Measurements from ENCODE around the gene LACRT. TPM values are rescaled to one million over a fixed set of nuclear protein-coding genes. Genes with fewer than 3 reads are reported as not detected.

Gene LACRT
- total and polyA plus RNA-seq, 2 experiments from 2014 or later = not detected

- Histone ChIP-seq H3K27me3 (peaks cover 27% of the 10 kb centered on the region), H3K9me2 (replicated peaks; ENCODE audit: insufficient read depth) (no peaks in the 10 kb centered on the region), H3K4me2 (no peak overlapping the region), H3K9me3 (ENCODE audit: low read depth) (no peaks in the 10 kb centered on the region), H3K79me2 (no peaks in the 10 kb centered on the region), H3K27ac (no peak overlapping the region), H2AFZ (no peak overlapping the region), H3K4me1 (ENCODE audit: insufficient read depth) (no peaks in the 10 kb centered on the region), H3K36me3 (replicated peaks; ENCODE audit: insufficient read depth, low read depth) (no peaks in the 10 kb centered on the region), H3K4me3 (no peak overlapping the region), H4K20me1 (ENCODE audit: insufficient read depth, poor library complexity, severe bottlenecking) (no peaks in the 10 kb centered on the region)
- no peak for DNase-seq (ENCODE audit: low spot score)
- 86% methylated on average over 3 of the region's 3 CpGs for WGBS (ENCODE audit: low lambda C conversion rate, missing lambda C conversion rate)
- TF ChIP-seq EZH2phosphoT487 (IDR thresholded peaks at IDR 0.05; ENCODE audit: low read depth, severe bottlenecking, unreplicated experiment) (no peak), EZH2 (IDR thresholded peaks at IDR 0.05; ENCODE audit: borderline replicate concordance) (no peak), CTCF (IDR thresholded peaks at IDR 0.05; ENCODE audit: poor library complexity) (no peak)
These were observed 6.4 kb downstream of the LACRT start for GRCh38 chr12:54628186-54628846.

GRCh38 chr12:54627304-54627703, 7.4 kb downstream of the LACRT start:
- DNase-seq (ENCODE audit: low spot score) = no peak
- Histone ChIP-seq H3K27me3 (peaks cover 24% of the 10 kb centered on the region), H3K9me3 (ENCODE audit: low read depth) (no peaks in the 10 kb centered on the region), H3K4me3 (no peak overlapping the region), H2AFZ (no peak overlapping the region), H3K36me3 (replicated peaks; ENCODE audit: insufficient read depth, low read depth) (no peaks in the 10 kb centered on the region), H3K27ac (no peak overlapping the region), H3K4me1 (ENCODE audit: insufficient read depth) (no peaks in the 10 kb centered on the region), H3K9me2 (replicated peaks; ENCODE audit: insufficient read depth) (no peaks in the 10 kb centered on the region), H3K79me2 (no peaks in the 10 kb centered on the region), H4K20me1 (ENCODE audit: insufficient read depth, poor library complexity, severe bottlenecking) (no peaks in the 10 kb centered on the region), H3K4me2 (no peak overlapping the region)
- TF ChIP-seq CTCF (IDR thresholded peaks at IDR 0.05; ENCODE audit: poor library complexity) (no peak), EZH2 (IDR thresholded peaks at IDR 0.05; ENCODE audit: borderline replicate concordance) (no peak), EZH2phosphoT487 (IDR thresholded peaks at IDR 0.05; ENCODE audit: low read depth, severe bottlenecking, unreplicated experiment) (no peak)
- 94% methylated on average over 3 of the region's 3 CpGs for WGBS (ENCODE audit: low lambda C conversion rate, missing lambda C conversion rate)

- DNase-seq (ENCODE audit: low spot score) = no peak
- Histone ChIP-seq H3K4me2 (no peak overlapping the region), H3K36me3 (replicated peaks; ENCODE audit: insufficient read depth, low read depth) (no peaks in the 10 kb centered on the region), H3K4me3 (no peak overlapping the region), H3K4me1 (ENCODE audit: insufficient read depth) (no peaks in the 10 kb centered on the region), H3K27me3 (peaks cover 20% of the 10 kb centered on the region), H3K27ac (no peak overlapping the region), H3K79me2 (no peaks in the 10 kb centered on the region), H3K9me3 (ENCODE audit: low read depth) (no peaks in the 10 kb centered on the region), H2AFZ (no peak overlapping the region), H3K9me2 (replicated peaks; ENCODE audit: insufficient read depth) (no peaks in the 10 kb centered on the region), H4K20me1 (ENCODE audit: insufficient read depth, poor library complexity, severe bottlenecking) (no peaks in the 10 kb centered on the region)
- no peak for TF ChIP-seq CTCF (IDR thresholded peaks at IDR 0.05; ENCODE audit: poor library complexity)
- no peak for TF ChIP-seq EZH2phosphoT487 (IDR thresholded peaks at IDR 0.05; ENCODE audit: low read depth, severe bottlenecking, unreplicated experiment)
- TF ChIP-seq EZH2 (IDR thresholded peaks at IDR 0.05; ENCODE audit: borderline replicate concordance) = no peak
These were observed 9.1 kb downstream of the LACRT start for GRCh38 chr12:54625598-54625997.
